NCI-H69 (cell line): ENCODE measurements around the gene REXO1.
"Not testable (repeated sequence)": the region's sequence is repeated elsewhere in the genome, so short reads cannot be mapped to it uniquely, and the experiment has no call there.

ENCODE experiments used
- DNase-seq: peaks from one replicate; lab custom pipeline; 2025; lab: John Stamatoyannopoulos, UW

Gene REXO1, protein sequence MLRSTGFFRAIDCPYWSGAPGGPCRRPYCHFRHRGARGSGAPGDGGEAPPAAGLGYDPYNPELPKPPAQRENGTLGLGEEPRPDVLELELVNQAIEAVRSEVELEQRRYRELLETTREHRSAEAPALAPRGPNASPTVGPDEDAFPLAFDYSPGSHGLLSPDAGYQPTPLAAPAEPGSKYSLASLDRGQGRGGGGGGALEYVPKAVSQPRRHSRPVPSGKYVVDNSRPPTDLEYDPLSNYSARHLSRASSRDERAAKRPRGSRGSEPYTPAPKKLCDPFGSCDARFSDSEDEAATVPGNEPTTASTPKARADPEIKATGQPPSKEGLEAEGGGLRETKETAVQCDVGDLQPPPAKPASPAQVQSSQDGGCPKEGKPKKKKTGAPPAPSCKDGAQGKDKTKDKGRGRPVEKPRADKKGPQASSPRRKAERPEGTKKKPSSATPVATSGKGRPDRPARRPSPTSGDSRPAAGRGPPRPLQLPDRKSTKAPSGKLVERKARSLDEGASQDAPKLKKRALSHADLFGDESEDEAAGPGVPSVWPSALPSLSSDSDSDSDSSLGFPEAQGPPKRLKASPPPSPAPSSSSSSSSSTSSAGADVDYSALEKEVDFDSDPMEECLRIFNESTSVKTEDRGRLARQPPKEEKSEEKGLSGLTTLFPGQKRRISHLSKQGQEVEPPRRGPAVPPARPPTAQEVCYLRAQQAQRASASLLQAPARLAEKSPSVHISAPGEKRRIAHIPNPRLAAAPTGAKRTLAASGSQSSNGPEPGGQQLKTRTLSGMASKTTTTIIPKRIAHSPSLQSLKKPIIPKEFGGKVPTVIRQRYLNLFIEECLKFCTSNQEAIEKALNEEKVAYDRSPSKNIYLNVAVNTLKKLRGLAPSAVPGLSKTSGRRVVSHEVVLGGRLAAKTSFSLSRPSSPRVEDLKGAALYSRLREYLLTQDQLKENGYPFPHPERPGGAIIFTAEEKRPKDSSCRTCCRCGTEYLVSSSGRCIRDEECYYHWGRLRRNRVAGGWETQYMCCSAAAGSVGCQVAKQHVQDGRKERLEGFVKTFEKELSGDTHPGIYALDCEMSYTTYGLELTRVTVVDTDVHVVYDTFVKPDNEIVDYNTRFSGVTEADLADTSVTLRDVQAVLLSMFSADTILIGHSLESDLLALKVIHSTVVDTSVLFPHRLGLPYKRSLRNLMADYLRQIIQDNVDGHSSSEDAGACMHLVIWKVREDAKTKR

DNA sequence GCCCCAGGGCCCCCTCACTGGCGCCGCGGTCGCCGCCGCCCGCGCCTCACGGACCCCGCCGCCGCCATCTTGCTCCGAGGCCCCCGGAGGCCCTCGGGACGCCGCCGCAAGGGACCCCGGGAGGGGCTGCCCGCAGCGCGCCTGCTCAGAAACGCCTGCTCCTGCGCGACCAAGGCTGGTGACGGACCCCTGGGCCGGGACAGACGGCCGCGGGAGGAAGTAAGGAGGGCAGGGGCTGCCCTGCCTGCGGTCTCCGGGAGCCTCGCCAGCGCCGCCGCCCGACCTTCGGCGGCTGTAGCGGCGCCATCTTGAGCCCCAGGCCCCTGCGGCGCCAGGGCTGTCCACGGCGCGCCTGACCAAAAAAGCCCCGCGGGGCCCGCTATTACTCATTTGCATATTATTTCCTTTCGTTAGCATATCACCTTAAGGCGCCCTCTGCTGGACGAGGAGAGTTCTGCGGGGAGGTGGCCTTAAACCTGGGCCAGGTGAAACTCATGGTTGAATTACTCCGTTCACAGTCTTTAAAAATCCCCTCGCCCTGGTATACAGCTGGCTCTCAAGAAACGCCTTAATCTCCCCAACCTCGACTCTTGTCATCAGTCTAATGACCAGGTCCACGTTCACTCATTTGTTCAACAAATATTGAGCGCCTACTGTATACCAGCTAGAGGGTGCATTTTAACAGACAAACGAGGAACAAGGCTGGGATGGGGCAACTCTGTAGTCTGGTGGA lies at the start of gene REXO1:
Gene REXO1 (minus strand): TSS at position 85 of the 733 bp plus-strand sequence. CDS start 125 bp downstream, outside the sequence.
- DNase-seq = peak; percentile 98

DNA sequence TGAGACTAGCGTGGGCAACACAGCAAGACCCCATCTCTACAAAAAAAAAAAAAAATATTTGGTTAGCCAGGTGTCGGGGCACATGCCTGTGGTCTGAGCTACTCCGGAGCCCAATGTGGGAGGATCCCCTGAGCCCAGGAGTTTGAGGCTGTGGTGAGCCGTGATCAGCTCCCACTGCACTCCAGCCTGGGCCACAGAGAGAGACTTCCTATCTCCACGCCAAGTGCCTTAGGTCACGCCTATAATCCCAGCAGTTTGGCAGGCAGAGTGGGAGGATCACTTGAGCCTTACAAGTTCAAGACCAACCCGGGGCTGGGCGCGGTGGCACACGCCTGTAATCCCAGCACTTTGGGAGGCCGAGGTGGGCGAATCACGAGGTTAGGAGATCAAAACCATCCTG lies 48.2 kb upstream of the REXO1 start:
- no peak for DNase-seq

DNA sequence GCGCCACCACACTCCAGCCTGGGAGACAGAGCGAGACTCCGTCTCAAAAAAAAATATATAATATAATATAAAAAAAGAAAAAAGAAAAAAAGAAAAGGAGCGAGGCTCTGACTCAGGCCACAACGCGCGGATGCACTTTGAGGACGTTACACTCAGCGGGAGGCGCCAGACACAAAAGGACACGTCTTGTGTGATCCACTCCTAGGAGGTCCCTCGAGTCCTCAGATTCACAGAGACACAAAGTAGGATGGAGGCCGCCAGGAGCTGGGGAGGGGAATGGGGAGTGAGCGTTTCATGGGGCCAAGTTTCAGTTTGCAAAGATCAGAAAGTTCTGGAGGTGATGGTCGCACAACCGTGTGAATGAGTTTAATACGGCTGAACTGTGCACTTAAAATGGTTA lies 45.5 kb upstream of the REXO1 start:
- no peak for DNase-seq

DNA sequence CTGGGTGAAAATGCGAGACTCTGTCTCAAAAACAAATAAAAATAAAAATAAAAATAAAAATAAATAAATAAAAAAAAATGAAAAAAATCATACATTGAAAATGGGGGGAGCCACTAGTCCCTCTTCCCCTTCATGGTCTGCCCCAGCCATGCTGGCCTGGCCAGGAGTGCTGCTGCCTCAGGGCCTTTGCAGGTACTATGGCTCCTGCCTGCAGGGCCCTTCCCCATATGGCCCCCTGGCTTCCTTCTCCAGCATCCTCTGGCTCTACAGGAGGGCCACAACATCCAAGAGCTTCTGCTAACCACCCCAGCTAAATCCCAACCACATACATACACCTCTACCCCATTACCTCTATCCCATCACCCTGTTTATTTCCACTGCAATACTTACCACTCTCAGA lies 41.6 kb upstream of the REXO1 start:
- no peak for DNase-seq

DNA sequence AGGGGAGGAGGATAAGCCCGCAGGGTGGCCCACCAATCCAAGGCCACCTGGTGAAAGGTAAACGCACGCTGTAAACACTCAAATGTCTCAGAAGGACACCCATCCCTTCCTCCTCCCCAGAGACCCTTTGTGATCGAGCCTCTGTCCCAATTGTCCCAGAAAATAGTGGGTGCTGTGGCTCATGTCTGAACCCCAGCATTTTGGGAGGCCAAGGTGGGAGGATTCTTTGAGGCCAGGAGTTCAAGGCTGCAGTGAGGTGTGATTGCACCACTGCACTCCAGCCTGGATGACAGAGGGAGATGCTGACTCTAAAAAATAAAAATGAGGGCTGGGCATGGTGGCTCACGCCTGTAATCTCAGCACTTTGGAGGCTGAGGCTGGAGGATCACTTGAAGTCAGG lies 40.1 kb upstream of the REXO1 start:
- DNase-seq = no peak

DNA sequence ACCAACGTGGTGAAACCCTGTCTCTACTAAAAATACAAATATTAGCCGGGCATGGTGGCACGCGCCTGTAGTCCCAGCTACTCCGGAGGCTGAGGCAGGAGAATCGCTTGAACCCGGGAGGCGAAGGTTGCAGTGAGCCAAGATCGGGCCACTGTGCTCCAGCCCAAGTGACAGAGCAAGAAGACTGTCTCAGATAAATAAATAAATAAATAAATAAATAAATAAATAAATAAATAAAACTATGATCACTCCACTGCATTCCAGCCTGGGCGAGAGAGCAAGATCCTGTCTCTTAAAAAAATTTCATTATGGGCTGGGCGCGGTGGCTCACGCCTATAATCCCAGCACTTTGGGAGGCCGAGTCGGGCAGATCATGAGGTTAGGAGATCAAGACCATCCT lies 38.1 kb upstream of the REXO1 start:
- not testable (repeated sequence) for DNase-seq

DNA sequence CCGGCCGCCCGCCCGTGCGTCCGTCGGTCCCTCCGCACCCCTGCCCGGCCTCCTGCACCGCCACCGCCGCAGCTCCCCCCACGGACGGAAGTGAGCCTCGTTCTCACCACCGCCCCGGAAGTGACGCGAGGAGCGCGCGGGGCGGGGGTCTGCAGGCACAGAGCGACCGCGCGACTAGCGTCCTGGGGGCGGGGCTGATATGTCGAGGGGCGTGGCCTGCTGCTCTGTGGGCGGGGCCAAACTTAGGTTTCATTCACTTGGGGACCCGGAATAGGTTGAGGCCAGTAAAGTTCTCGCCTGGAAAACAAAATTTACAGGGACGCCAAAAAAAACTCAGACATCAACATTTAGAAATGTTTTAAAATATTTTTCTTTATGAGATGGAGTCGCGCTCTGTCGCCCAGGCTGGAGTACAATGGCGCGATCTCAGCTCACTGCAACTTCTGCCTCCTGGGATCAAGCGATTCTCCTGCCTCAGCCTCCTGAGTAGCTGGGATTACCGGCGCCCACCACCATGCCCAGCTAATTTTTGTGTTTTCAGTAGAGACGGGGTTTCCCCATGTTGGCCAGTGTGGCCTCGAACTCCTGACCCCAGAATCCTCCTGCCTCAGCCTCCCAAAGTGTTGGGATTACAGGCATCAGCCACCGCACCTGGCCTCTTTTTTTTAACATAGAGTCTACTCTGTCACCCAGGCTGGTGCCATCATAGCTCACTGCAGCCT lies 37.3 kb upstream of the REXO1 start, which contains the start of gene ABHD17A:
Gene ABHD17A (minus strand): TSS at position 99 of the 722 bp plus-strand sequence. CDS start 3,930 bp downstream, outside the sequence.
- DNase-seq = peak; percentile 98

DNA sequence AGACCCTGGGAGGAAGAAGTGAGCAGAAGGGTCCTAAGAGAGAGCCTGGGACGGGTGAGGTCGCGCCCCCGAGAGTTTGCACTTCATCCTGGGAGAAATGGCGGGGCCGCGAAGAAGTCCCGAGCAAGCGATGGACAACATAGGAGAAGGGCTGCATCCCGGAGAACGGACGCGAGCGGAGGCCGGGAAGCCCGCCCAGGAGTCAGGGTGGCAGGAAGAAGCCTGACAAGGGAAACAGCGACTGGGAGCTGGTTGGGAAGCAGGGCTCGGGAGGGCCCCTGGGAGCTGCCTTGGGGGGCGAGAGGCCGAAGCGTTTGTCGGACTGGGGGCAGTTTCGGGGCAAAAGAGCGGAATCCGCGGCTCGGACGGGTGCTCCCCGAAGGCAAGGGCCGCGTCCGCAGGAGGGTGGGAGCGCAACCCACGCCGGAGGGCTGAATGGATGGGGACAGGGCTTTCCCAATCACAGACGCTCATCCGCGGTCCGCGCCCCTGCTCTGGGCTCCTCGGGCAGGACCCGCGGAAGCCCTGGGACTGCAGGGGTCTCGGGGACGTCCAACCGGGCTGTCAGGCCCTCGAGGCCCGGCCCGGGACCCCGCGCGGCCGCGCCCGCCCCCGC lies 36.5 kb upstream of the REXO1 start:
- peak; percentile 32 for DNase-seq

DNA sequence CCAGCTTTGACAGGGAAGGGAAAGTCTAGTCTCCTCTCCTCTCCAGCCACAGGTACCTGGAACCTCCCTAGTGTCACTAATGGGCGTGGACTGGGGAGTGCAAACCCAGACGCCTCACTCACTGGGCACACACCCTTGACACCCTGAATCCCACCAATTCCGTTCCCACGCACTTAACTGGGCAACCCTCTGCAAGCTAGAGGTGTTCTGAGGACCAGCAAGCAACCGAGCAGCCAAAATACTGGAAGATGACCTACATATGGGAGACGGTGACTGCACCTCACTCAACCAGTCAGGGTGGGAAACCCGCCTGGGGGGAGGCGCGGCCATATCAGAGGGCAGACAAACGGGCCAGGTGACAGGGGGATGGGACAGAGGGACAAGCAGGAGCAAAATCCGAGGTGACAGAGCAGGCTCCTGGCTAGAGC lies 36.0 kb upstream of the REXO1 start:
- DNase-seq = no peak

DNA sequence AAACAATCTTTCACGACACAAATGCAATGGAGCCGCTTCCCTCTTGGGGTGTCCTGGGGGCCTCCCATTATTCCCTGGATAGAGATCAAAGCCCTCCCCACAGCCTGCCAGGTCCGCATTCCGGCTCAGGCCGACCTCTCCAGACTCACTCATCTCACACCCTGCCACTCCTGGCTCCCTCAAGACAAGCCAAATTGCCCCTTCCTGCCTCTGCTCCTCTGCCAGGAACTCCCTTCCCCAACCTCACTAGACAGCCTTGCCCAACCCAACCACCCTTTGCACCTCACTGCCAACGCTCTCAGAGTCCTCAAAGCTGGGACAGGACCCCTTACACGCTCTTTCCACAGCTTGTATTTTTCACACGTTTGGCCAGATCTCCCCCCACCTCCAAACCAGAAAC lies 35.5 kb upstream of the REXO1 start:
- no peak for DNase-seq

DNA sequence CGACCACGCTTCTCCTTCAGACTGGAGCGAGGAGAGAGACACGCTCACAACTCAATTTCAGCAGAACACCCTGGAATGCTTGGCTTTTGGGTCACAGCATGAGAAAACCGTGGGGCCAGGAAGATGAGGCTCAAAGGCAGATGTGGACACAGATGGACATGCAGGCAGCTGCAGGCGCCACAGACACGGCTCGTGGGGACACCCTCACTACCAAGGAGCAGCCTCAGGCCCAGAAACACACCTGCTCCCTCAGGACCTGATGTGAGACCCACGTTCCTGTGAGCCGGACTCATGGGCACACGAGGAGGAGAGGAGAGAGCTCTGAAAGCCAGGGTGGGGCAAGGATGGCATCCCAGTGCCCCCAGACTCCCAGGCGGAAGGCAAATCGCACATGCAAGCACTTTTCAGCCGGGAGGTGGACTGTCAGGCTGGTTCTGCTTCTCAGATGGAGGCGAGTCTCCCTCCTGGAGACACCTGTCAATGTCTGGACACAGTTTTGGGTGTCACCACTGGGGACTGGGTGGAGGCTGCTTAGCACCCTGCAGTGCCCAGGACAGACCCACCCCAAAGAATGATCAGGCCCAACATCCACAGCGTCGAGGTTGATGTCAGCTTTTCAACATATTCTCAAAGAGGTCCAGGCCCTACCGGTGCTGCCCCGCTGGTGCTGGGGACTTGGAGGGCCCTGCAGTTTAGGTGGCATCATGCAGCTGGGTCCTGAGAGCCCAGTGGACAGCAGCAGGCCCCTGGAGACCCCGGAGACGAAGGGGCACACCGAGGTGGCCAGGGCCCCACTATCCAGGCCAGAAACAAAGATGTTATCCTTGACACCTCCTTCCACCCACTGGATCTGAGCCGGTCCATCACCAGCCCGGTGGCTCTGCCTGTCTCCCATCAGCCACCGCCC lies 34.8 kb upstream of the REXO1 start:
- DNase-seq = no peak

DNA sequence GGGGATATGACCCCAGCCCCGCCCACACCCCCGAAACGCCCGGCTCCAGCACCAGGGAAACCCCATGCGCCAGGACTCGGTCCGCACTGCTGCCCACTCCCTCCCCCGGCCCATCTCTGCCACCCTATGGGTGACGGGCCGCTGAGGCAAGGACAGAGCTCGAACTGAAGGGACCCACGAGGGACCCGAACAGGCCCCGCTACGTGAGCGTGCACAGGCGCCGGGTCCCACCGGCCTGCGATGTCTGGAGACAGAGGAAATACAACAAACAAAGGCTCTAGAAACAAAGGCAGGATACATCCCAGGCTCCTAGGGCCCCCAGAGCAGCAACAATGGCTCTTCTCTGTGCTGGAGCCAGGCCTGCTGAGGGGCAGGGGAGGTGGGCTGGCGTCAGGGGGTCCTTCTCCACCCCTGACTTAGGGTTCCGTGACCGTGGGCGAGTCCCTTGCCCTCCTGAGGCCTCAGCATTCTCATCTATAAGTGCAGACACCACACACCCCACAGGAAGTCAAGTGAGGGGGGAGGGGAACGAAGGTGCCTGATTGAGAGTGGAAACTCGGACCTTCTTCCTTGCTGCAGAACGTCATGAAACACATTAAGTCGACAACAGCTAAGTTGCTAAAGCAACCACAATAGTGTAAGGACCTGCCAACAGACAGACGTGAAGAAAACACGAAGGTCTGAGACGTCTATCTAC lies 34.0 kb upstream of the REXO1 start:
- no peak for DNase-seq

DNA sequence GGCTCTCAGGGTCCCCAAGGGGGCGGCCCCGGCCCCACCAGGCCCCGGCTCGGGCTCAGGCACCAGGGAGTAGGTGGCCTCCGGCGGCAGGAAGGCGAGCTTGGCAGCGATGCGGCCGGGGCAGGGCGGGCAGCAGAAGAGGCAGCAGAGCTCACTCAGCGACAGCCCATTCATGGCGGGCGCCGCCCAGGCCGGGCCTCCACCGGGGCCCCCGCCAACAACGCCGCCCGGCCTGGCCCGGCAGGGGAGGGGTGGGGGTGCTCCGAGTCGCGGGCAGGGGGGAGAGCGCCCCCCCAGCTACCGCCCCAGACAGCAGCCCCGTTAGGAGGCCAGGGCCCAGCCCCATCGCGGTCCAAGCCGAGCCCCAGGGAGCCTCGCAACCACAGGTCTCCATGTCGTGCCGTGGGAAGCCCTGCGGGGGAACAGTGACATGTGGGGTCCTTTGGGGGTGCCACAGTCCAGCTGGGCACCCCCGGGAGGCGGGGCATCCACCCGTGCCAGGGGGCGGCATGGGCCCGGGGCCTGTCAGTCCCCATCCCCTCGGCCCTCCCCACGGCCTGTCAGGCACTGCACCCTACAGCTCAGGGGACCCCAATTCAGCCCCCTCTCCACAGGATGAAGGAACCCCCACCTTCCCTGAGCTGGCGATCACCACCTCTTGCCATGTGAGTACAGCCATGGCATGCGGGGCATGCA lies 33.3 kb upstream of the REXO1 start:
- not testable (repeated sequence) for DNase-seq

DNA sequence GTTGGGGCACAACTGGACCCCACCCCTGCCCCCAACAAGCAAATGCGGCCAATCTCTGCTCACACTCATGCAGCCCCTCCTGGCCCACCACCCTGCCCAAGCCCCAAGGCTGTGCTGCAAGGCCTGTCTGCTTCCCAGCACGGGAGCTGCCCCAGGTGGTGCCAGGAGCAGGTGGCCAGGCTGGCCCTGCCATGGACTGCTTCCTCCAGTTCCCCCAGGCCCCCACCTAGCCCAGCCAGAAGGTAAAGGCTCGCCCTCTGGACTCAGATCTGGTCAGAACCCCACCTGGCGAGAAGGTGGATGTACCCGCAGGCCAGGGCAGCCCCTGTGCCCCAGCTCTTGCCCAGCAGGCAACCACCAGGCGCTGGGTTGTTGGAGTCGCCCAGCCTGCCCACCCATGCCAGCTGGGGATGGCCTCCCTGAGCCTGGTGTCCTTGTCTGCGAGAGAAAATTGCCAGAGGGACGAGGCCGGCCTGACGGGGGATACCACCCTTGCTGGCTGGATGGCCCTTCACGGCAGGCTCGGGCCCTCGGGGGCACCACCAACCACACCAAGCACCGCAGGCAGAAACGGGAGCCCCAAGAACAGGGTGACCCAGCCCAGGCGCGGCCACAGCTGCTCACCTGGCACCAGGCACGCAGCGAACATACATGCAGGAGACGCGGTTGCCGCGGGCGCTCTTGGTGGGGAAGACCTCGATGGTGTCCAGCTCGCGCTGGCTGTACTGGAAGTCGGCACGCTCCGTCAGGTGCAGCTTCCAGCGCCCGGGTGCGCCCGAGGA lies 32.5 kb upstream of the REXO1 start:
- DNase-seq = no peak

DNA sequence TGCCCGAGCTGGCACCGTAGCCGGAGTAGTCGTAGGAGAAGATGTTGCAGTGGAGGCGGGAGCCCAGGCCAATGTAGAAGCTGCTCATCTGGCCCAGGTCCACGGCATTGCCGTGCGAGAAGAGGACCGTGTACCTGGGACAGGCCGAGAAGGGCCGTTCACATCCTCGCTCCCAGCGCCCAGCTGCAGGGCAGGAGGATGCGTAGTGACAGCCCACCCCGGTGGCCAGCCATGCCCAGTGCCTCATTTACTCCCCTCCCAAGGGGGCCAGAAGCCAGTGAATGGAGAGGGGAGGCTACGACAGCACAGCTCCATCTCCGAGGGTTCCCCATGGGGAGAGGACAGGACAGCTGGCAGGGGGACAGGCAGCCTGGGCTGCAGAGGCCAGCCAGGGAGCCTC lies 31.7 kb upstream of the REXO1 start:
- not testable (repeated sequence) for DNase-seq

DNA sequence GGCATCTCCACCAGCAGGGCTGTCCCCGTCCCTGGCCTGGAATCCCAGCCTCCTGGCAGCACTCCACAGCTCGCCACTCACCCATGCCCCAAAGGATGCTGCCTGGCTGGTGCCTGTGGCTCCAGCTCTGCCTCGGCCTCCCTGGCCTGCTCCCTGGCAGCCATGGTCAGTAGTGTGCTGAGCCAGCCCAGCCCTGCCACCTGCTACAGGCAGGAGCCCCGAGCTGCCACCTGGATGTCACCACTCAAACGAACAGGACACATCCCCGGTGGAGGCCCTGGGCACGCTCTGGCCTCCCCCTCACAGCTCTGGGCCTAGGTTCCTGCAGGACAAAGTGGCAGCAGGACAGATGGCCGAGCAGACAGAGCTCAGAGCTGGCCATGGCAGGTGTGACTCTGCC lies 30.3 kb upstream of the REXO1 start:
- not testable (repeated sequence) for DNase-seq

DNA sequence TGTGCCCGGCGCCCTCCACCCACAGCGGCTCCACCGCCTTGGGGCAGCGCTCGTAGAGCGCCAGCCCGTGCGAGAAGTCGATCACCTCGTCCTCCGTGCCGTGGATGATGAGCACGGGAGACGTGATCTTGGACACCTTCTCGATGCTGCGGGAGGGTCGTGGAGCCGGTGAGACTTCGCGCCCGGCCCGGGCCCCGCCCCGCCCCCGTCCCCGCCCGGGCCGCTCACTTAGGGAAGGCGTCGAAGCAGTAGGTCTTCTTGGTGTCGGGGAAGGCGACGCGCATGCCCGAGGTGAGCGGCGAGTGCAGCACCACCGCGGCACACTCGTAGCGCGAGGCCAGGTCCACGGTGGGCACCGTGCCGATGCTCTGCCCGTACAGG lies 29.0 kb upstream of the REXO1 start:
- peak; percentile 43 for DNase-seq
